DMS 273 treated with DMSO at 0.1 percent for 48 hours (cell line): ENCODE results near the gene BTNL8.
"Not testable (repeated sequence)": the region's sequence is repeated elsewhere in the genome, so short reads cannot be mapped to it uniquely, and the experiment has no call there.

Source experiments
- DNase-seq: peaks from one replicate; lab custom pipeline; 2025; lab: John Stamatoyannopoulos, UW

BTNL8 gene

GRCh38 chr5:180875860-180876426 lies 23.0 kb upstream of the BTNL8 start:
- no peak for DNase-seq

GRCh38 chr5:180885845-180886529 lies 13.0 kb upstream of the BTNL8 start:
- DNase-seq, result not testable (repeated sequence)

GRCh38 chr5:180889381-180889780 lies 9.6 kb upstream of the BTNL8 start:
- DNase-seq, result no peak

DNA sequence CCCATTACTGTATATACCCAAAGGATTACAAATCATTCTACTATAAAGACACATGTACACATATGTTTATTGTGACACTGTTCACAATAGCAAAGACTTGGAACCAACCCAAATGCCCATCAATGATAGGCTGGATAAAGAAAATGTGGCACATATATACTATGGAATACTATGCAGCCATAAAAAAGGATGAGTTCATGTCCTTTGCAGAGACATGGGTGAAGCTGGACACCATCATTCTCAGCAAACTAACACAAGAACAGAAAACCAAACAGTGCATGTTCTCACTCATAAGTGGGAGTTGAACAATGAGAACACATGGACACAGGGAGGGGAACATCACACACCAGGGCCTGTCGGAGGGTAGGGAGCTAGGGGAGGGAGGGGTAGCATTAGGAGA lies 3.6 kb upstream of the BTNL8 start:
- not testable (repeated sequence) for DNase-seq

DNA sequence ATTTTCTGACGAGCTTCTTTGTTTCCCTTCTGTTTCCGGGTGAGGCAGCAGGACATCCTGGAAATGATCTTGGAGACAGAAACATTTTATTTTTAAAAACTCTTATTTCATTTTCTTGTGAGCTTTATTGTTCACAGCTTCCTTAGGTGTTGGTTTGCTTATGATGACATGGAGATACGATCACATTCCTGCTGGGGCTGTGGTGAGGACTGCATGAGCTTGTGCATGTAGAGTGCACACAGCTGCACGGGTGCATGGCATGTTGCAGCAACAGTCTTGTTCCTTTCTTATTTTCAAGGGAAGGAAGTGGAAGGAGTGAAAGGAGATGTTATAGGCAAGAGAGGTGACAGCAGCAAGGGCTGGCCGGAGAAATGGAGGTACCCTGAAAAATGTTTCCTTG lies 1.2 kb downstream of the BTNL8 start:
- DNase-seq, result no peak

GRCh38 chr5:180901319-180902009 lies 2.5 kb downstream of the BTNL8 start:
- no peak for DNase-seq

GRCh38 chr5:180908400-180908799 lies 9.4 kb downstream of the BTNL8 start:
- no peak for DNase-seq

GRCh38 chr5:180908998-180909731 lies 10.2 kb downstream of the BTNL8 start:
- no peak for DNase-seq

GRCh38 chr5:180909782-180910181 lies 10.8 kb downstream of the BTNL8 start:
- no peak for DNase-seq

DNA sequence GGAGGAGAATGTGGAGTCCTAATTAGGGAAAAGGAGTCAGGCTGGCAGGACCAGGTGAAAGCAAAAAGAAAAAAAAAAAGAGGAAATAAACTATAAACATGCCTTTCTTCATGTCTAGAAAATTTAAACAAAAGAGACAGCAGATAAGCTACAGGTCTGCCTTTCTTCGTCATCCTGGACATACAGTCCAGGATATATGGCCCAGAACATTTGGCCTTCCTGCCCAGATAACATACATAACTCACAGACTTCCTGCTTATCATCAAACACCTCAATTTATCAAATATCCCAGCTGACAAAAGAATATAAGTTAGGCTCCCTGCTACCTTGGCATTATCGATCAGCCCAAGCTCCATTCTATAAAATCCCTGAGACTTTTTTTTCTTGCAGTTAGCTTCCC lies 11.2 kb downstream of the BTNL8 start:
- DNase-seq, result no peak

- DNase-seq, result no peak
These were observed 11.8 kb downstream of the BTNL8 start for GRCh38 chr5:180910735-180911134.

DNA sequence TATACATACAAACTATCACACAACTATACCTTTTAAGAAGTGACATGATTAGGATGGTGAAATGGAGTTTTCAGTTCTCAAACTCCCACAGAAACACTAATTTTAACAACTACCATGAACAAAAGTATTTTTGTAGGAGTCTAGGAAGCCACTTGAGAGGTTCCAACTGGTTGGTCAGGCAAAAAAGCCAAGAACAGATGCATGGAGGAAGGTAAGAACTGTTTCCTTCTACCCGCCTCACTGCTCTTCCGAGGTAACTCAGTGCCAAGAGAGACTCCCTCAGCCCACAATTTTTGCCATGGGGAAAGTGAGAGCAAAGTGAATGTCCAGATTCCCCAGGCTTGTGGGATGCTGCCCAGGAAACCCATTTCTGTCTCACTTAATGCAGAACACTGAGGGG lies 15.7 kb downstream of the BTNL8 start:
- no peak for DNase-seq

GRCh38 chr5:180915924-180916323 lies 17.0 kb downstream of the BTNL8 start:
- no peak for DNase-seq

GRCh38 chr5:180918380-180918779 lies 19.4 kb downstream of the BTNL8 start:
- no peak for DNase-seq

- DNase-seq, result no peak
These were observed 21.8 kb downstream of the BTNL8 start for GRCh38 chr5:180920710-180921109.

DNA sequence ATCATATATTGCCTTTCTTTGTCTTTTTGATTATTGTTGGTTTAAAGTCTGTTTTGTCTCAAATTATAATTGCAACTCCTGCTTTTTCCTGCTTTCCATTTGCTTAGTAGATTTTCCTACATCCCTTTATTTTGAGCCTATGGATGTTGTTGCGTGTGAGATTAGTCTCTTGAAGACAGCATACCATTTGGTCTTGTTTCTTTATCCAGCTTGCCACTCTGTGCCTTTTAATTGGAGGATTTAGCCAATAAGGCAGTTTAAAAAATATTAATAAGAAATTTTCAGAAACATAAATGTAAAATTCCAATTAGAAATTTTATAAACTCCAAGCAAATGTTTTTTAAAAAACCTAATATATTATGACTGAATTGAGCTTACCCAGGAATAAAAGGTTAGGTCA lies 24.0 kb downstream of the BTNL8 start:
- no peak for DNase-seq

DNA sequence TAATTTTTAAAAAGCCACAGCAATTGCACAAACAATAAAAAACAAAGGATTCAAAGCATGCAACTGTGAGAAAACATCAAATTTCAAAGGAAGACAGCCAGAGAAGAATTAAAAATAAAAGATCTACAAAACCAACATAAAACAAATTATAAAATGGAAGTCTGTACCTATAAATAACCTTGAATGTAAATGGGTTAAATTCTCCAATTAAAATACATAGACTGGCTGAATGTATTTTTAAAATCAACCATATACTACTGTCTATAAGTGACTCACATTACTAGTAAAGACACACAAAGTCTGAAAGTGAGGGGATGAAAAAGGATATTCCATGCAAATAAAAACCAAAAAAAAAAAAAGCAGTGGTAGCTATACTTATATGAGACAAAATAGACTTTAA lies 33.7 kb downstream of the BTNL8 start:
- DNase-seq, result no peak

DNA sequence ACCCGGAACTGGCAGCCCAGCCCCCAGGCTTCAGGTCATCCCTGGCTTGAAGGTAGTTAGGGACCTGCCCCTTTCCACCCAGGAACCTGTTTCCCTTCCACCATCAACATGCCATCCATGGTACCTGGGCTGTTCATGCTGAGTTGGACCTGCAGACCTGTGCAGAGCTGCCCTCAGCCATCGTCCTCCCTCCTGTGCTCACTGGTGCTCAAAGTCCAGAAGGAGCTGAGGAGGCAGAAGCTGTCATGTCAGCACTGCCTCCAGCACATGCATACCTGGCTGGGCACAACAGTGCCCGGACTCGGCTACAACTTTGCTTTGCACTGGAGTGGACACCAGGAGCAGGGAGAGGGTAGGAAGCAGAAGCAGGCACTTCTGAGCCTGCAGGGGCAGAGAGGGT lies 36.2 kb downstream of the BTNL8 start:
- no peak for DNase-seq

- DNase-seq, result no peak
These were observed 39.3 kb downstream of the BTNL8 start for GRCh38 chr5:180938294-180938693.

DNA sequence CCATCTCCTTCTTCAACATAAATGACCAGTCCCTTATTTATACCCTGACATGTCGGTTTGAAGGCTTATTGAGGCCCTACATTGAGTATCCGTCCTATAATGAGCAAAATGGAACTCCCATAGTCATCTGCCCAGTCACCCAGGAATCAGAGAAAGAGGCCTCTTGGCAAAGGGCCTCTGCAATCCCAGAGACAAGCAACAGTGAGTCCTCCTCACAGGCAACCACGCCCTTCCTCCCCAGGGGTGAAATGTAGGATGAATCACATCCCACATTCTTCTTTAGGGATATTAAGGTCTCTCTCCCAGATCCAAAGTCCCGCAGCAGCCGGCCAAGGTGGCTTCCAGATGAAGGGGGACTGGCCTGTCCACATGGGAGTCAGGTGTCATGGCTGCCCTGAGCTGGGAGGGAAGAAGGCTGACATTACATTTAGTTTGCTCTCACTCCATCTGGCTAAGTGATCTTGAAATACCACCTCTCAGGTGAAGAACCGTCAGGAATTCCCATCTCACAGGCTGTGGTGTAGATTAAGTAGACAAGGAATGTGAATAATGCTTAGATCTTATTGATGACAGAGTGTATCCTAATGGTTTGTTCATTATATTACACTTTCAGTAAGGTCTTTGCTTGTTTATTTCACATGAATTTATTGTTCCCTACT lies 51.5 kb downstream of the BTNL8 start:
- no peak for DNase-seq

DNA sequence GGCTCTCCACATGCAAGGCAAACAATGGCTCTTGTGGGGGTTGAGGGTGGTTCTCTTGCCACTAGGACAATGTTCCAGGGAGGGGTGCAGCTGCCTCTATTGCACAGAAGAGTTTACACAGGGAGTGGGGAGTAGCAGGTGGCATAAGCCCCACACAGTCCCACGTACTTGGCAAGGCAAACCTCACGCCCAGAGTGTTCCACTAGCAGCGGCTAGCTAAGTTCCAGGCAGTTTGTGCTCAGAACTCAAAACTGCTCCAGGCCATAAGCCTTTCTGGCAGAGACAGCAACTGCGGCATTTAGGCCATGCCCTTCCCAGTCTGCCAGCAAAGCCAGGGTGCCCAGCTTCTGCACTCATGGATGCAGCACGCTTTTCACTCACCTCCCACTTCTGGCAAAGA lies 60.7 kb downstream of the BTNL8 start:
- DNase-seq, result no peak

DNA sequence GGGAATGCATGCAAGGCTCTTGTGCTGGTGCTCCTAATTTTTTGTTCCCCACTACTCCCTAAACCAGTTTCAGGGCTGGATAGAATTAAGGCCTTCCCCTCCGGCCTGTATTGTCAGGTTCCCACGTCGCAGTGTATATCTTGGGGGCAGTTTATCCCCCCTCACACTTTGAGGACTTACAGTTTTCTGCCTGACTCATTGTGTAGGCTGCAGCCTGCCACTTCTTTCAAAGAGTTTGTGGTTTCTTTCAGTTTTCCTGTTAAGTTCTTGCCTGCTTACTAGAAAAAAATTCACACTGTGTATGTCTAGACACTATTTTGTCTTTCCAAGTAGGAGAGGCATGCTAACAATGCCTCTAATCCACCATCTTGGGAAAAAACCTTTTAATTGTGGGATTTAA lies 61.2 kb downstream of the BTNL8 start:
- DNase-seq, result no peak
